Measurements from ENCODE around the gene FZD10.

The FZD10 gene

GRCh38 chr12:130178282-130178681 is 16.0 kb downstream of the FZD10 start:
- in situ Hi-C loops (cut with MboI; ENCODE audit: low sequenced_read_pairs) = no loop called here

GRCh38 chr12:130179191-130179590 is 16.9 kb downstream of the FZD10 start:
- in situ Hi-C loops (cut with MboI; ENCODE audit: low sequenced_read_pairs) = no loop called here

- in situ Hi-C loops (cut with MboI; ENCODE audit: low sequenced_read_pairs) = no loop called here
Measured at GRCh38 chr12:130179621-130180020, 17.4 kb downstream of the FZD10 start.

GRCh38 chr12:130181211-130181610 is 18.9 kb downstream of the FZD10 start:
- in situ Hi-C loops (cut with MboI; ENCODE audit: low sequenced_read_pairs) = no loop called here

- in situ Hi-C loops (cut with MboI; ENCODE audit: low sequenced_read_pairs) = no loop called here
Measured at GRCh38 chr12:130183585-130184370, 21.5 kb downstream of the FZD10 start.

- in situ Hi-C loops (cut with MboI; ENCODE audit: low sequenced_read_pairs) = no loop called here
Measured at GRCh38 chr12:130184404-130185090, 22.3 kb downstream of the FZD10 start.

GRCh38 chr12:130185455-130186391 is 23.5 kb downstream of the FZD10 start:
- in situ Hi-C loops (cut with MboI; ENCODE audit: low sequenced_read_pairs) = no loop called here

GRCh38 chr12:130186651-130187268 is 24.5 kb downstream of the FZD10 start:
- in situ Hi-C loops (cut with MboI; ENCODE audit: low sequenced_read_pairs) = no loop called here

GRCh38 chr12:130192642-130193345 is 30.5 kb downstream of the FZD10 start:
- in situ Hi-C loops (cut with MboI; ENCODE audit: low sequenced_read_pairs) = no loop called here

GRCh38 chr12:130194154-130194553 is 31.9 kb downstream of the FZD10 start:
- in situ Hi-C loops (cut with MboI; ENCODE audit: low sequenced_read_pairs) = no loop called here

GRCh38 chr12:130195369-130195768 is 33.1 kb downstream of the FZD10 start:
- in situ Hi-C loops (cut with MboI; ENCODE audit: low sequenced_read_pairs) = no loop called here

- in situ Hi-C loops (cut with MboI; ENCODE audit: low sequenced_read_pairs) = no loop called here
Measured at GRCh38 chr12:130195776-130196175, 33.5 kb downstream of the FZD10 start.

GRCh38 chr12:130196827-130197226 is 34.6 kb downstream of the FZD10 start:
- in situ Hi-C loops (cut with MboI; ENCODE audit: low sequenced_read_pairs) = no loop called here

- in situ Hi-C loops (cut with MboI; ENCODE audit: low sequenced_read_pairs) = no loop called here
Measured at GRCh38 chr12:130198026-130198662, 35.9 kb downstream of the FZD10 start.

GRCh38 chr12:130198663-130199060 is 36.4 kb downstream of the FZD10 start:
- in situ Hi-C loops (cut with MboI; ENCODE audit: low sequenced_read_pairs) = no loop called here

- in situ Hi-C loops (cut with MboI; ENCODE audit: low sequenced_read_pairs) = no loop called here
Measured at GRCh38 chr12:130199581-130200390, 37.5 kb downstream of the FZD10 start.

- in situ Hi-C loops (cut with MboI; ENCODE audit: low sequenced_read_pairs) = no loop called here
Measured at GRCh38 chr12:130200445-130200844, 38.2 kb downstream of the FZD10 start.

- in situ Hi-C loops (cut with MboI; ENCODE audit: low sequenced_read_pairs) = no loop called here
Measured at GRCh38 chr12:130201037-130201436, 38.8 kb downstream of the FZD10 start.

- in situ Hi-C loops (cut with MboI; ENCODE audit: low sequenced_read_pairs) = no loop called here
Measured at GRCh38 chr12:130202201-130202600, 39.9 kb downstream of the FZD10 start.
